Stimulated activated effector memory CD8-positive, alpha-beta T cell treated with anti-CD3 and anti-CD28 coated beads, Interleukin-12 subunit alpha, Interleukin-12 subunit beta, amount 100 ng/mL, for 72 hours (primary cell): ENCODE results near the gene GPR137B.
"Not testable (repeated sequence)": the region's sequence is repeated elsewhere in the genome, so short reads cannot be mapped to it uniquely, and the experiment has no call there.

Source experiments
- ATAC-seq: fragments of 150-1000 bp; cut with Tn5 transposase; 2 replicates; pipeline ENCODE4 v1.10.0; 2021
- DNase-seq, 2 donors: peaks; one replicate each; pipeline ENCODE4 v3.0.0; 2021 to 2022; ENCODE audit warnings: low spot score in 2 of 2
- H3K27ac Mint-ChIP-seq: one replicate; pipeline ENCODE4 v1.8.0; 2022; ENCODE audit warnings: mild to moderate bottlenecking, mixed read lengths
- H3K36me3 Mint-ChIP-seq: one replicate; pipeline ENCODE4 v1.8.0; 2022; ENCODE audit warnings: mild to moderate bottlenecking, mixed read lengths
- H3K4me1 Mint-ChIP-seq: one replicate; pipeline ENCODE4 v1.8.0; 2022; ENCODE audit warnings: mixed read lengths
- H3K4me3 Mint-ChIP-seq: one replicate; pipeline ENCODE4 v1.8.0; 2022; ENCODE audit warnings: mild to moderate bottlenecking, mixed read lengths
- H3K9me3 Mint-ChIP-seq: one replicate; pipeline ENCODE4 v1.8.0; 2022; ENCODE audit warnings: mixed read lengths

The GPR137B gene

DNA sequence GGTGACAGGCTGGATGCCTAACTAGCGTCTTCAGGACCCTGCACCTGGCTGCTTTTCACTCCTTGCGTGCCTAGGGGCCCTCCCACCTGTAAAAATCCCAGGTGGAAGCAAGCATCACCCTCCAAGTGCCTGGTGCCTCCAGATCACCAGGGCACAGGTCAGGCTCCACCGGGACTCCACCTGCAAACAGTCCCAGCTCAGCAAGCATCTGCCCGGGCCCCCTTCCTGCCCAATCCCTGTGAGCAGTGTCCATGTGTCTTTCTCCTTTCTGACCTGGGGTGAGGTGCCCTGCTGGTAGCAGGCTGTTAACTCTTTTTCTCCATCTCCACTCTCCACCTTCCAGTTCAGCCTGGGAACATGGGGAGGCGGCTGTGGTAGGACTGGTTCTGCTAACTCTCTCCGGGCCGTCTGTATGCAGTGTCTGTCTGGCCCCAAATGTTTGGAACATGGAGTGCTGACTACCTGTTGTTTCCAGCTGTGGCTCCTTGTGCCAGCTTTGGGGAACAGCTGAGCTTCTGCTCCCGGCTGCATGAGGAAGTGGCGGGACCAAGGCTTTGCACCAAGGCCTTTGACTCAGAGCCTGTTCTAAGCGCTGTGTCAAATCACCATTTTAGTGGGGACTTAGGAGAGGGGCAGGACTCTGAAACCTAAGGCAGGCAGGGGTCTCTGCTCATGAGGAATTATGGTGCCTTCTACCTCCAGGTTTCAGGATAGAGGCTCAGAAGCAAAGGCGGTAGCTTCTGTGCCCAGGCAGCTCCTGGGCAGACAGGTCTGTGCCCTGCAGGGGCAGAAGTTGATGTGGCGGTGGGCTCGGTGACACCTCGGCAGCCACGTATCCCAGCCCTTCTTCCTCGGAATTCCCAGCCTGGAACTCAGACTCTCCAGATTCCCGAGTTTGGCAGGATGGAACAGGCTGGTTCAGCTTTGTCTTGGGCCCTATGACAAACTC lies 5.5 kb downstream of the GPR137B start:
- ATAC-seq (no peak), DNase-seq (no peak)
- H3K9me3 Mint-ChIP-seq = no peaks in the 10 kb centered on the region
- H3K4me1 Mint-ChIP-seq = peaks cover 72% of the 10 kb centered on the region
- H3K4me3 Mint-ChIP-seq = no peak overlapping the region
- no peak overlapping the region for H3K27ac Mint-ChIP-seq
- H3K36me3 Mint-ChIP-seq = peaks cover 15% of the 10 kb centered on the region

DNA sequence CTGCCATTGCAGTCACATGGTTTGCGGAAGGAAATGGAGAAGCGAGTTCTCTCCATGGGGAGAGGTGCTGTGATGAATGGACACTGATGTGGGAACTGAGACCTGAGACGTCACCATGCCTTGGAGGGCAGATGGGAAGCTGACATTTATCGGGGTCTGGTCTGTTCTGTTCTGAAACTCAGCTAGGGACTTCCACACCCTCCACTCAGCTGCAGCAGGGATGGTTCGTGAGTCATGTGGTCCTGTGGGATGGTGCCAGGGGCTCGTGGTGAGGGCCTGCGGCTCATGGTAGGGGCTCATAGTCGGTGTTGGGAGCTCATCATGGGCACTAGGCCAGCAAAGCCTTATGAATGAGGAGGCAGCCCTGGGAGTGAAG lies 6.1 kb downstream of the GPR137B start:
- H3K4me3 Mint-ChIP-seq = no peak overlapping the region
- no peak for ATAC-seq
- DNase-seq = no peak

DNA sequence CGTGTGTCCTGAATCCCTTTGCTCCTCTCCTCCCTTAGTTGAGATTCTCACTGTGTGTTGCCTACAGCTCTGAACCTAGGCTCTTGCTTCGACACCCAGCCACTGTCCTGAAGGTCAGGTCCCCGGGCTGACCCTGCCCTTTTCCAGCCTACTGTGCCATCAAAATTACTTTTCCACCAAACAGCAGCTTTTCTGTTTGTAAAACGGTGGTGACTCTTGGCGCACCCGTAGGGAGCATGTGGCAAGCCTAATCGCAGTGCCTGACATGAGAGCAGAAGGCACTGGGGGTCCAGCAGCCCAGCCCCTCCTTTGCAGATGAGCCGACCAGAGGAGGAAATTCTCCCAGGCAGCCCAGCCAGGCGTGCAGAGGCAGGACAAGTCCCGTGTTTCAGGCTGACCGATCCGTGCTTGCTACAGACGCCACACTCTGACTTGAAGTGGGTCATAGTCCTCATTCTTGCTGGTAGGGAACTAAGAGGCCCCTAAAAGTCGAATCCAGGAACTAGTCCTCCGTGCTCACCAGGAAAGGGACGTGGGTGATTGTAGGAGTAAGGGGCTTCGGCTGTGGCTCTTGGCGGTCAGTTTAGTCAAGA lies 6.8 kb downstream of the GPR137B start:
- no peak overlapping the region for H3K4me3 Mint-ChIP-seq
- H3K4me1 Mint-ChIP-seq = peaks cover 60% of the 10 kb centered on the region
- H3K36me3 Mint-ChIP-seq = peaks cover 8% of the 10 kb centered on the region

More for the DNA sequence above, 6.1 kb downstream of the GPR137B start:
- Mint-ChIP-seq H3K27ac (no peak overlapping the region), H3K9me3 (no peaks in the 10 kb centered on the region), H3K36me3 (peaks cover 11% of the 10 kb centered on the region), H3K4me1 (peaks cover 66% of the 10 kb centered on the region)

DNA sequence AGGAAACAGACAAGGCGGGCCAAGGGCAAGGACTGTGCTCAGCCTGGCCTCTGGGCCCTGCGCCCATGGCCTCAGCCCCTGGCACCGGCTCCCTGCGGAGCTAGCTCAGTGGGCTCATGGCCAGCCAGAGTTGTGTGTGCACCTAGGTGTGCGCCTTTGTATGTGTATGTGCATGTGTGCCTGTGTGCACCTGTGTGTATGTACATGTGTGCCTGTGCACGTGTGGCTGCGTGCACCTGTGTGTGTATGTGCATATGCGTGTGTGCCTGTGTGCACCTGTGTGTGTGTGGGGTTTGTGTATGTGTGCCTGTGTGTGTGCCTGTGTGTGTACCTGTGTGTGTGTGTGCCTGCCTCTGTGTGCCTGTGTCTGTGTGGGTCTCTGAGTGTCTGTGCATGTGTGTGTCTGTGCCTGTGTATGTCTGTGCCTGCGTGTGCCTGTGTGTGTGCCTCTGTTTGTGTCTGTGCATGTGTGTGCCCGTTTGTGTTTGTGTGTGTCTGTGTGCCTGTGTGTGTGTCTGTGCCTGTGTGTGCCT lies 7.4 kb downstream of the GPR137B start:
- Mint-ChIP-seq H3K36me3 (peaks cover 8% of the 10 kb centered on the region), H3K4me1 (peaks cover 53% of the 10 kb centered on the region), H3K27ac (no peak overlapping the region), H3K9me3 (no peaks in the 10 kb centered on the region), H3K4me3 (no peak overlapping the region)
- no peak for ATAC-seq
- no peak for DNase-seq

More for the DNA sequence above, 6.8 kb downstream of the GPR137B start:
- Mint-ChIP-seq H3K9me3 (no peaks in the 10 kb centered on the region), H3K27ac (no peak overlapping the region)
- ATAC-seq = no peak
- DNase-seq = no peak

DNA sequence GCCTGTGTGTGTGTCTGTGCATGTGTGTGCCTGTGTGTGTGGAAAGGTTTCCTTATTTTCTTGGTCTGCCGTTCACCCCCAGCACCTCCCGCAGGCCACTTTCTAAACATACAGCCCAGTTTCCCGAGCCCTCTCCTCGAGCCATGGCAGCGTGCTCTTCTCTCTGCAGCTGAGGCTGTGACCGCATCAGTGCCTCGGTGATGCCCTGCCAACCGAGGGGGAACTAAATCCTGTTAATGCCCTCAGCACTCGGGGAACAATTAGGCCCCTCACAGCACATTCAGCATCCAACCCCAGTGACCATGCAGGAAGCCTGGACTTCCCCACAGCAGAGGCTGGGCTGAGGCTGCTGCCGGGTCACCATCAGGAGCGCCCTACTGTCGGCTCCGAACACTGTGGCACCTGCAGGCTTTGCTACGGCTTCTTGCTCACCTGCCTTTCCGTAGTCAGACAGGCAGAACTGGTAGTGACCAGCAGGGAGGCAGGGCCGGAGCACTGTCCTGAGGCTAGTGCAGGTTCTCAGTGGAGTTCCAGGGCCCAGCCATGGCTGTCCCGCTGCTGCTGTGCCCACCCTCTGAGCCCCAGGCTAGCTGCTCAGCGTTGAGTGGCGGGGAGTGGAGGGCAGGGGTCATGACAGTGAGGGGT lies 8.1 kb downstream of the GPR137B start:
- Mint-ChIP-seq H3K27ac (no peak overlapping the region), H3K4me3 (no peak overlapping the region), H3K4me1 (peaks cover 52% of the 10 kb centered on the region), H3K9me3 (no peaks in the 10 kb centered on the region), H3K36me3 (peaks cover 8% of the 10 kb centered on the region)
- ATAC-seq = no peak
- no peak for DNase-seq

DNA sequence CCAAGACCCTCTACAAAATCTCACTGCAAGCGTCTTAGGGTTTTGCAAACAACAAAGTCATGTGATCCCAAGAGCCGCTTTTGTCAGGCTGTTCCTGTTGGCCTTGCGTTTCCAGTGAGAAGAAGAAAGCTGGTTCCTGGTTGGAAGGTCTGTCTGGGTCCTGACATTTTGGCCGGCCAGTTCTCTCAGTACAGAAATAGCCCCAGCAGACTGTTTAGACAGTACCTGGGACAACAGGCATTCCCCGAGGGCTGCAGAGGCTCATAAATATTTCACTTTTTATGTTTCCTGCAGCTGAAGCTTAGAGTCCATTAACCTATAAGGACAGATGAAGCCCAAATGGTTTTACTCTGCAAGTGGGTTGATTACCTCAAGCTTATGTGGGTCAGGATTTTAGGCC lies 8.6 kb downstream of the GPR137B start:
- no peak for DNase-seq
- Mint-ChIP-seq H3K27ac (no peak overlapping the region), H3K36me3 (peaks cover 8% of the 10 kb centered on the region), H3K9me3 (no peaks in the 10 kb centered on the region), H3K4me1 (peaks cover 54% of the 10 kb centered on the region), H3K4me3 (no peak overlapping the region)
- ATAC-seq = no peak

DNA sequence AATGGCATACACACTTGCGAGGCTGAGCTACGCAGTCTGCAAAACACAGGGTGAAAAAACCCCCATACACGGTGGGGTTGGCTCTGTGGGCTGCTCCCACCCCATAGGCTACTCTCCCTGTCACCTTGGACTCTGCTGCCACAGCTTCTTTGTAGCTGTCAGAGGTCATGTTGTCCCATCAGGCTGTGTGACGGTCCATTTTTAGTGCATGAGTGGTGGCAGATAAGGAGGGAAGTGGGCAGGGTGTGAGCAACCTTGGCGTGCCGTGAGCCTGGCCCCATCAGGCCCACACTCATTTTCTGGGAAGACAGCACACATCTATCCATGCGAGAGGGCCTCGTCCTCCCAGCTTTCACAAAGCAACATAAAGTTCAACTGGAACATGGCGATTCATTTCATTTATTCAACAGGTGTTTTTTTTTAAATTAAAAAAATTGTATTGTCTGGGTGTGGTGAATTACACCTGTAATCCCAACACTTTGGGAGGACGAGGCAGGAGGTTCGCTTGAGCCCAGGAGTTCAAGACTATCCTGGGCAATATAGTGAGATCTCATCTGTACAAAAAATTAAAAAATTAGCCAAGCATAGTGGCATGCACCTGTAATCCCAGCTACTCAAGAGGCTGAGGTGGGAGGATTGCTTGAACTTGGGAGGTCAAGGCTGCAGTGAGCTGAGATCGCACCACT lies 9.5 kb downstream of the GPR137B start:
- H3K9me3 Mint-ChIP-seq = no peaks in the 10 kb centered on the region
- peaks cover 14% of the 10 kb centered on the region for H3K36me3 Mint-ChIP-seq
- DNase-seq (no peak), ATAC-seq (no peak)
- H3K4me1 Mint-ChIP-seq = peaks cover 54% of the 10 kb centered on the region
- no peak overlapping the region for H3K27ac Mint-ChIP-seq
- H3K4me3 Mint-ChIP-seq = no peak overlapping the region

DNA sequence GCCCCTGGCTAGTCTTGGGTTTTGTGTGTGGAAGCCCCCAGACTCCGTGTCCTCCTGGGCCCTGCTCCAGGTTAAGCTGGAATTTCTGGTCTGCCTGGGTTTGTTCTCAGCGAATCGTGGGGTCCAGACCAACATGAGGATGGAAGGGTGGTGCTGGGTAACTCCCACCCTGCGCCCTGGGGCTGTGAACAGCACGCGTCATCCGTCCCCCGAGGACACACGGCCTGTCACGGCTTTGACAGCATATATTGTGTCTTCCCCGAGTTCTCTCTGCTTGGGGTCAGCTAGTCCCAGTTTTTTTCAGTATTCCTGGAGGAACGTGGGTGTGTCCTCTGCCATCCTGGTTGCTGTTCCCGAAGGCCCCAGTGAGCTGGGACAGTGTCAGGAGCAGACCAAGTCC lies 11.8 kb downstream of the GPR137B start:
- Mint-ChIP-seq H3K9me3 (no peaks in the 10 kb centered on the region), H3K4me3 (no peak overlapping the region), H3K4me1 (peaks cover 51% of the 10 kb centered on the region), H3K36me3 (peaks cover 16% of the 10 kb centered on the region), H3K27ac (no peak overlapping the region)
- no peak for ATAC-seq
- DNase-seq = no peak

DNA sequence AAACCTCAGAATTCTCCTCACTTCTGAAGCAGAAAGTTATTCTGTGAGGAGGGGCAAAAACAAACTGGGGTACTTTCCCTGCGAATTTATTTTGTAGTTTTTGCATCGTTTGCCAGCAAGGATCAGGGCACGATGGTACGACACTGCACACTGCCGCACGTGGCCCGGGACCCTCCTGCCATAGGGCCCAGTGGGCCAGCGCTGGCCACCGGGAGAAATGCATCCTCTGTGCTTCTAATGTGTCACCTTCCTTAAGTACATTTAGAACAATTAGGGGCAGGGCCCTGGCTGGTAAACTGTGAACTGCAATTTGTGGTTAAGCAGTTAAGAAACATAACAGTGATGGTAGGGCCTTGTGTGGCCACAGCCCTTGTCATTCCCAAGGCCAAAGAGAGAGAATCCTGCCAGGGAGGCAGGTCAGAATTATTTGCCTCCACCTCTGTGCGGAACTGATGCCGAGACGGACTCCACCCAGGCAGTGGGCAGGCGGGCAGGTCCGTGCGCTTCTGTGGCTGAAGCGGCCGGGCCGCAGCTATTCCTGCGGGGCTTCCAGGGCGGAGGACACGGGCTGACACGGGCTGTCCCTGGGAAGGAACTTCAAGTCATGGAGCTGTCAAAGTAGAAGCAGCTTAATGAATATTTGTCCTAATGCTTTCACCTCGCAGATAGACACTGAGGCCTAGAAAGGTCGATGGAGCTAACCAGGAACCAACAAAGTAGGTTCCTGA lies 12.5 kb downstream of the GPR137B start:
- Mint-ChIP-seq H3K4me1 (peaks cover 51% of the 10 kb centered on the region), H3K9me3 (no peaks in the 10 kb centered on the region), H3K4me3 (no peak overlapping the region), H3K36me3 (peaks cover 16% of the 10 kb centered on the region), H3K27ac (no peak overlapping the region)
- no peak for ATAC-seq
- DNase-seq = no peak

DNA sequence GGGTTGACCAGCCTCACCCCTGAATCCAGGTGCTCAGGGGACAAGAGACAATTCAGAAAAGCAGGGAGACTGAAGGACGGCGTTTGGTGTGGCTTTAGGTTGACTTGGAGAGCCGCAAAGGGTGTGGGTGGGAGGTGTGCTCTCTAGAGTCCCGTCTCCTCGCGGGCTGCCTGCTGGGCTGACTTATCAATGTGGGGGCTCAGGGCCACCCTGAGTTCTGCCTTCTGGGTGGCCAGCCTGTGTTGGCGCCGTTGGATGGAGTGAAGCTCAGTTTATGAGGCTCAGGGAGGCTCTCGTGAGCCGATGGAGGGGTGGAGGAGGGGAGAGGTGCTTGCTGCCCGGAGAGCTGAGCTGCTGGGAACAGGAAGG lies 13.0 kb downstream of the GPR137B start:
- peaks cover 51% of the 10 kb centered on the region for H3K4me1 Mint-ChIP-seq
- no peaks in the 10 kb centered on the region for H3K9me3 Mint-ChIP-seq
- peaks cover 17% of the 10 kb centered on the region for H3K36me3 Mint-ChIP-seq
- no peak for ATAC-seq
- no peak for DNase-seq
- peak overlapping the region; percentile 26 for H3K27ac Mint-ChIP-seq
- H3K4me3 Mint-ChIP-seq = peak overlapping the region; percentile 17

DNA sequence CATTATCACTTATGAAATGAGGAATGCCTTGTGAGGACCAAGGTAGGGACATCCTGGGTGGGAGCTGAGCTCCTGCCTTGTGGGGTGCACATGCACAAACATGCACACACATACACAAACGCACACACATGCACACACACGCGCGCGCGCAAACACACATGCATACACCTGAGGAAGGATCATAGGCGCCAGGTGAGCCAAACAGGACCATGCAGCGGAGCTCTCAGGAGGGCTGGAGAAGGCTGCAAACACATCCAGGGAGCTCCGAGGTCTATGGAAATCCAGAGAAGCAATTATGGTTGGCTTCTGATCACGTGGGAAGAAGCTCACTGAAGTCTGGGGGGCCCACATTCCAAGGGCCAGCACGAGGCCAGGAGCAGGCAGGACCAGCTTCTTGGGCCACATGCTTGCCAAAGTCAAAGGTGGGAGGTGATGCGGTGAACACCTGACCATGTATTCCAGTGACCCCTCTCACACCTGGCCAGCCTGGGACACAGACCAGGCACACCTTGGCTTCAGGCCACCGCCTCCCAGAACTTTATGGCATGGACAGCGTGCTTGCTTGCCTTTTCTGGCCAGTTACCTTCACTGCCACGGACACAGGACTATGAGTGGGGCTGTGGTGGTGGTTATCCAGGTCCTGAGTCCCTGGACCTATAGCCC lies 13.6 kb downstream of the GPR137B start:
- ATAC-seq = no peak
- Mint-ChIP-seq H3K4me3 (peak overlapping the region; percentile 45), H3K36me3 (peaks cover 21% of the 10 kb centered on the region), H3K4me1 (peaks cover 54% of the 10 kb centered on the region), H3K9me3 (no peaks in the 10 kb centered on the region), H3K27ac (peak overlapping the region; percentile 45)
- no peak for DNase-seq

DNA sequence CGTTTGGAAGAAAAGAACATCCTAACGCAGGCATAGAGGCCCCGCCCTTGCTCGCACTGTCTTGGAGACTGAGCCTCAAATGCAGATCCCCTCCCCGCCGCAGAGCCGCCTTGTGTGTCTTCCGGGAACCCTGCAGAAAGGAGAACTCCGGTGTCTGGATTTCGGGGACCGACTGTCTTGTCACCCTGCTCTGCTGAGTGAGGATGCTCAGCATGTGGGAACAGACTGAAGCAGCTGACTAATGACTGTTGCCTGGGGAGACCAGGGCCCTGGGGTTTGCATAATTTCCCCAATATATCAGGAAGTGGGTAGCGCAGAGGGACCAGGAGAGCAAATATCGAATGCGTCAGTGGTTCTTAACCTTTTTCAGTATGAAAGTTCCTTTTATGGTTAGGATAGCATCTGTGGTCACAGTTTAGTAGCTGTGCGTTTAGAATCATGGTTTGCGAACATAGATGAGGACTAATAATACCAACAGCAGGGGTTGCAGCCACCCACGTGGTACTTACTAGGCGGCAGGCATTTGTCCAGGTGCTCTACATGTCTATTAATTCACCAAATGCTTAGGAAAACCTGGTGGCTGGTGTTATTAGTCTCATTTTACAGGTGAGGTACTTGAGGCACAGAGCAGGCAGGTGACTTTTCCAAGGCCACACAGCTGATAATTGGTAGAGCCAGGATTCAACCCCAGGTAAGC lies 14.3 kb downstream of the GPR137B start:
- H3K27ac Mint-ChIP-seq = peak overlapping the region; percentile 45
- peak; percentile 21 to 80 for DNase-seq

DNA sequence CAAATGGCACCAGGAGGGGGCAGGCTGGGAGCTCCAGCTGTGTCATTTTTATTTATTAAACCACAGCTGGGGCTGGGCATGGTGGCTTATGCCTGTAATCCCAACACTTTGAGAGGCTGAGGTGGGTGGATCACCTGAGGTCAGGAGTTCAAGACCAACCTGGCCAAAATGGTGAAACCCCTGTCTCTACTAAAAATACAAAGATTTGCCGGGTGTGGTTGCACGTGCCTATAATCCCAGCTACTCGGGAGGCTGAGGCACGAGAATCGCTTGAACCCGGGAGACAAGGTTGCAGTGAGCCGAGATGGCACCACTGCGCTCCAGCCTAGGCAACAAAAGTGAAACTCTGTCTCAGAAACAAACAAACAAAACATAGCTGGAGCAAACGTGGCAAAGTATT lies 15.7 kb downstream of the GPR137B start:
- H3K9me3 Mint-ChIP-seq, ATAC-seq, H3K4me3 Mint-ChIP-seq, H3K27ac Mint-ChIP-seq, DNase-seq: not testable (repeated sequence)
- peaks cover 19% of the 10 kb centered on the region for H3K36me3 Mint-ChIP-seq
- H3K4me1 Mint-ChIP-seq = peaks cover 66% of the 10 kb centered on the region

More for the DNA sequence above, 14.3 kb downstream of the GPR137B start:
- peak; percentile 94 for ATAC-seq
- H3K4me1 Mint-ChIP-seq = peaks cover 61% of the 10 kb centered on the region
- H3K36me3 Mint-ChIP-seq = peaks cover 25% of the 10 kb centered on the region
- peak overlapping the region; percentile 45 for H3K4me3 Mint-ChIP-seq
- peaks cover 5% of the 10 kb centered on the region for H3K9me3 Mint-ChIP-seq
